HG02884 (cell line): ENCODE measurements around the gene BCAS3.
A peak's percentile ranks its signal among the peaks of the same experiment; 100 is the strongest.

Source experiments
- ATAC-seq: cut with Tn5 transposase; IDR thresholded peaks from one replicate; pipeline ENCODE4 v1.9.1; 2021; ENCODE audit warnings: mild to moderate bottlenecking, moderate library complexity; ENCODE audit not compliant: unreplicated experiment

BCAS3 gene

GRCh38 chr17:61401389-61402072 lies 723.9 kb downstream of the BCAS3 start:
- no peak for ATAC-seq

GRCh38 chr17:61402073-61402541 lies 724.5 kb downstream of the BCAS3 start:
- no peak for ATAC-seq

DNA sequence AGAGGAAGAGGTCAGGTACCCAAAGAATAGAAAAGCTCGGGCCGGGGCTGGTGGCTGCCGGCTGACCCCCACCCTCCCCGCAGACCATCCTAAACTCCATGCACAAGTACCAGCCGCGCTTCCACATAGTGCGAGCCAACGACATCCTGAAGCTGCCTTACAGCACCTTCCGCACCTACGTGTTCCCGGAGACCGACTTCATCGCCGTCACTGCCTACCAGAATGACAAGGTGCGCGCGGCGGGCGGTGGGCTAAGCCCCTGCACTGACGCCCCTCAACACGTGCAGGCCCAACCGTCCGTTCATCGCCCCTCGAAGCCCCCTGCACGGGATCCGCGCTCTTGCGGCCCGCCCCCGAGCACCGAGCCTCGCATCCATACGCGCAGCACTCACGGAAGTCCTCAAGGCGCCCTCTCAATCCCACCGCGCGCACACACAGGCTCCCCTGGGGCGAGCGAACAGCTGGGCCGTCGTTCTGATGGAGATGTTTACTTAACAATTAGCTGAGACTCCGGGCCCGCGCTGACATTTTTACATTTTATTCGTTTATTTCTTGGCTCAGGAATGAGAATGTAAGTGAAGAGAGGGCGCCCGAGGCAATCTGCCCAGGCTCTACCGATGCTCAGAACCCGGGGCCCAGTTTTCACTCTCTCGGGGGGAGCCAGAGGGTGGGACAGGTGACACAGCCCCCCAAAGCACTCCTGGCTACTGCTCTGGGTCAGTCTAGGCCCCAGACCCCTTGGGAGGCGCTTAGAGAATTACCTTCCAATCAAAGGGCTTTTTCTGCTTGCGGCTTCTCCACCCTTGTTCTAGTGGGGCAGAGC lies 725.5 kb downstream of the BCAS3 start:
- ATAC-seq, result no peak

- no peak for ATAC-seq
Observed at GRCh38 chr17:61403801-61404662, 726.4 kb downstream of the BCAS3 start.

GRCh38 chr17:61404663-61404912 lies 726.9 kb downstream of the BCAS3 start:
- no peak for ATAC-seq

DNA sequence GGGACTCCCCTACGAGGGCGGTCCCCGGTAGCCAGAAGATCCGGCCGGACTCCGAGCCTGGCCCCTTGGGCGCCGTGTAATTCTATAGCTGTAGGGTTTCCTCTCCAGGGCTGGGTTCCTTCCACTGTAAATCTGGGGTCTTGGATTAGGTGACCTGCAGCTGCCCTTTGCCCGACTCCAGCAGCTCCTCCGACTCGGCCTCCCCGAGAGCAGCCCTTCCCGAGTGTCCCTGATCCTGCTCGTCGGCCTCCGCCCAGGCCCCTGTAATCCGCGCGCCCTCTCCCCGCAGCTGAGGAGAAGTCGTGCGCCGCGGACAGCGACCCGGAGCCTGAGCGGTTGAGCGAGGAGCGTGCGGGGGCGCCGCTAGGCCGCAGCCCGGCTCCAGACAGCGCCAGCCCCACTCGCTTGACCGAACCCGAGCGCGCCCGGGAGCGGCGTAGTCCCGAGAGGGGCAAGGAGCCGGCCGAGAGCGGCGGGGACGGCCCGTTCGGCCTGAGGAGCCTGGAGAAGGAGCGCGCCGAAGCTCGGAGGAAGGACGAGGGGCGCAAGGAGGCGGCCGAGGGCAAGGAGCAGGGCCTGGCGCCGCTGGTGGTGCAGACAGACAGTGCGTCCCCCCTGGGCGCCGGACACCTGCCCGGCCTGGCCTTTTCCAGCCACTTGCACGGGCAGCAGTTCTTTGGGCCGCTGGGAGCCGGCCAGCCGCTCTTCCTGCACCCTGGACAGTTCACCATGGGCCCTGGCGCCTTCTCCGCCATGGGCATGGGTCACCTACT lies 727.4 kb downstream of the BCAS3 start:
- ATAC-seq, result no peak

DNA sequence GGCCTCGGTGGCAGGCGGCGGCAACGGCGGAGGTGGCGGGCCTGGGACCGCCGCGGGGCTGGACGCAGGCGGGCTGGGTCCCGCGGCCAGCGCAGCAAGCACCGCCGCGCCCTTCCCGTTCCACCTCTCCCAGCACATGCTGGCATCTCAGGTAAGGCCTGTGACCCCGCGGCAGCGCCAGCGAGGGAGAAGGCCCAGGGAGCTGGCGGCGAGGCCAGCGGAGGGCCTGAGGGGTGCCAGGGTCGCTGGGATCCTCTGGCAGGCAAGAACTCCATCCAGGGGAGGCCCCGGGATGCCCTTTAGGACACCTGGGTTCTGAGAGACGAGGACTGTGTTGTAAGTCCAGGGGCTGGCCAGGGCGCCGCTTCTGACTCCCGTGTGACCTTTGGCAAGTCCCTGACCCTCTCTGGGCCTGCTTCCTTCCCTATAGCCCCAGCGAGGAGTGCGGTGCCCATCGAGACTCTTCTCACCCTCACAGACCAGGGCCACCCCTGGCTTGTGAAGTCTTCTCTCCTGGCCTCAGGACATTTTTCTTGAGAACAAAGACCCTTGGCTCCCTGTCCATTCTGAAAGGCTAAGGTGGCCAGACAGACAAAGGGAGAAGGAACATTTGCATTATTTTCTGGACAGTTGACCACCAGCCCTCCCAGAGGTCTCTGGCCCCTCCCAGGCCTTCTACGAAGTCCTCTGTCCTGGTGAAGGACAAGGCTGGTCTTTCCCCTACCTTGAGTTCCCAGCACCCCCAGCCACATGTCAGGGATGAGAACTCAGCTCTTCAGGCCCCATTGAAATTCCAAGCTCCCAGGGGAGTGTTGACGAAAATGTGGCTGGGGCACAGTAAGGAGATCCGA lies 728.3 kb downstream of the BCAS3 start:
- ATAC-seq, result no peak

DNA sequence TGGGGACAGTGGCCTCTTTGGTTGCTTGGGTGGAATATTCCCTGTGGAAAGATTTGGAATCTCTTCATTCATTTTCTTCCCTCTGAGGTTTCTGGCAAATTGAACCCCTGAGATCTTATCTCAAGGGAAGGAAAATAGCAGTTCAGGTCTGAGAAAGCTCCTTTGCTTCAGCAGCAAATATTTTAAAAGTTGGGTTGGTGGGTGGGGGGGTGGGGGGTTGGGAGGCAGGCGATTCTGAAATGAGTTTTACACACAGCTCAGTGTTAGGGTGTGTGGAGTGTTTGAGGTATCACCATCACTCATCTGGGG lies 728.8 kb downstream of the BCAS3 start:
- ATAC-seq, result no peak

GRCh38 chr17:61406971-61407911 lies 729.6 kb downstream of the BCAS3 start:
- no peak for ATAC-seq

- ATAC-seq, result no peak
Observed at GRCh38 chr17:61408151-61409041, 730.7 kb downstream of the BCAS3 start.

GRCh38 chr17:61409301-61410112 lies 731.9 kb downstream of the BCAS3 start:
- ATAC-seq, result no peak

DNA sequence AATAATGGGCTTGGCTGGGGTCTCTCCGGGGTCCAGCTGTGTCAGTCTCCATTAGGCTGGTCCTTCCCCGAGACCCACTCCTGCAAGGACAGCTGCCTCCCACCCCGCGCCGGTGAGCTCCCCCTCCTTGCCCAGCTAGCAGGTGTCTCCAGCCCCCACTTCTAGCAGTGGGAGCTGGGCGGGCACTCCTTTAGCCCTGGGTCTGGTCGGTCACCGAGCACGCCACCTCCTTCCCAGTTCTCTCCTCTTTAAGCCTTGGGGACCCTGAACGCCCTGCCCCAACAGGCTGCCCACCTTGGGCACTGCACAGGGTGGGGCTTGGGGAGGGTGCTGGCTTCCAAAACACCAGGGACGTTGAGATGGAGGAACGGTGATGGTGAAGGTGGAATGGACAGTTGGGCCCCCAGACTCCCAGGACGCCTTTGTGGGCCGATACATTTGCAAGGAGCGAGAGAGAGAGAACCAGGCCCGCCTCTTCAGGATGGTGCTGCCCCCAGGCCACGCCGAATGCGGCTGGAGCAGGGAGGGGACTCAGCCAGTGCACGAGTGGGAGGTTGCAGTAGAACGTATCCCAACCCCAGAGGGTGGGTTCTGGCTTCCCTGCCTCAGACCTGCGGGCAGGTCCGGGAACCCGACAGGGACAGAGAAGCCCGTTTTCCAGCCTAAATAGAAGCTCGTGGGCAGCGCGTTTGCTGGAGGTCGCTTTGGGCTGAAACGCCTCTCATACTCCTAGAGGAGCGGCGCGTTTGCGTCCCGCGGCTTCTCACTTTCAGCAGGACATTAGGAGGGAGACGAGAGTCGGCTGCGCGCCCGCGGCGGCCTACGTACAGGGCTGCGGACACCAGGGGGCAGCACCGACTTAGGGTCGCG lies 732.7 kb downstream of the BCAS3 start:
- no peak for ATAC-seq

DNA sequence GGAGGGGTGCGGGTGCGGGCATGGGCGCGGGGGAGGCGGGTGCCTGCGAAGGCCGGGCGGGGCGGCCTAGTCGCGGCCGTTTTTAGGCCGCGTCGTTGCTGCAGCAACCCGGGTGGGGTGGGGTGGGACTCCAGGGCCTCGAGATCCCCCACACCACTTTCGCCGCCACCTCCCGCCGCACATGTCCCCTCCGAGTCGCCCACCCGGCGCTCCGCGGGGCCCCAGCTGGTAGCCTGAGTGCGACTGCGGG lies 733.3 kb downstream of the BCAS3 start:
- no peak for ATAC-seq

DNA sequence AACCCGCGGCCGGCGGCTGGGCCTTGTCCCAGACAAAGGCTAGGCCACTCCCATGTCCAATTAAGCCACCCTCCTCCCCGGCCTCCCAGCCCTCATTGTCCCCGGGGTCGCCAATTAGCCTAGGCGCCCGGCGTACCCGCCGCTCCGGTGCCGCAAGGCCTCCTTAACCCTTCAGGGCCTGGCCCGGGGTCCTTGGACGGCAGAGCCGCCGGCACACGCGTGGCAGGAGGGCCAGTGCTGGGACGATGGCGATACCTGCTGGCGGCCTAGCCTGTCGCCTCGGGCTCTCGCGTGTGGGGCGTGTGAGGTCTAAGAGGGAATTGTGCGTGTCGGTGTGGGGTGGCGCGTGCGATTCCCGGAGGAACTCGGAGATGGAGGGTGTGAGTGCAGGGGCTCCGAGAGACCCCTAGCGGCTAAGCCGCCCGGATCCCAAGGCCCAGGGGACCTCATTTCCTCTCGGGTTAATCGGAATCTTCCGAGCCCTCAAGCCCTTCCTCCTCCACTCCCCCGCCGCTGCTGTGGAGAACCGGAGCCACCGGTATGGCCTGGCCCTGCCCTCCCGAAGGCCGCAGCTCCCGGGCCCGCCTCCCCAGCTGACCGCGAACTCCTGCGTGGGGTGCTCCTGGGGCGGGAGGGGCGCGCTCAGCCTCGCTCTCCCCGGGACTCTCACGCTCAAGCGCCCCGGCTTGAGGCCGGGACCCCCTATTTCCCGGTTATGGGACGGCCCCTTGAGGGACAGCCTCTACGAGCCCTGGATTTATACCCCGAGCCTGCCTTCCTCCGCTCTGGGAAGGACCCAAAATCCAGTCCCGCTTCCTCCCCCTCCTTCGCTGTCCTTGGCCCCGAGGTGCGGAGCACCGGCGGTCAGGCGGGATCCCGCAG lies 733.9 kb downstream of the BCAS3 start:
- peak; percentile 13 for ATAC-seq

- ATAC-seq, result peak; percentile 55
Observed at GRCh38 chr17:61412143-61412859, 734.6 kb downstream of the BCAS3 start.
